ENCODE measurements around the gene TTYH1.

The TTYH1 gene

GRCh38 chr19:54428323-54429175 lies 13.3 kb downstream of the TTYH1 start:
- no peaks in the 10 kb centered on the region for H3K36me3 ChIP-seq (ENCODE audit: control insufficient read depth, insufficient read depth, low read length)
- TF ChIP-seq, protein P1, sequence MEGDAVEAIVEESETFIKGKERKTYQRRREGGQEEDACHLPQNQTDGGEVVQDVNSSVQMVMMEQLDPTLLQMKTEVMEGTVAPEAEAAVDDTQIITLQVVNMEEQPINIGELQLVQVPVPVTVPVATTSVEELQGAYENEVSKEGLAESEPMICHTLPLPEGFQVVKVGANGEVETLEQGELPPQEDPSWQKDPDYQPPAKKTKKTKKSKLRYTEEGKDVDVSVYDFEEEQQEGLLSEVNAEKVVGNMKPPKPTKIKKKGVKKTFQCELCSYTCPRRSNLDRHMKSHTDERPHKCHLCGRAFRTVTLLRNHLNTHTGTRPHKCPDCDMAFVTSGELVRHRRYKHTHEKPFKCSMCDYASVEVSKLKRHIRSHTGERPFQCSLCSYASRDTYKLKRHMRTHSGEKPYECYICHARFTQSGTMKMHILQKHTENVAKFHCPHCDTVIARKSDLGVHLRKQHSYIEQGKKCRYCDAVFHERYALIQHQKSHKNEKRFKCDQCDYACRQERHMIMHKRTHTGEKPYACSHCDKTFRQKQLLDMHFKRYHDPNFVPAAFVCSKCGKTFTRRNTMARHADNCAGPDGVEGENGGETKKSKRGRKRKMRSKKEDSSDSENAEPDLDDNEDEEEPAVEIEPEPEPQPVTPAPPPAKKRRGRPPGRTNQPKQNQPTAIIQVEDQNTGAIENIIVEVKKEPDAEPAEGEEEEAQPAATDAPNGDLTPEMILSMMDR (IDR thresholded peaks at IDR 0.05; ENCODE audit: insufficient read depth, low read length, poor library complexity, severe bottlenecking): no peak
- no peak overlapping the region for H3K4me3 ChIP-seq (replicated peaks; ENCODE audit: low read depth, low read length)
- H3K27me3 ChIP-seq (replicated peaks; ENCODE audit: control insufficient read depth, insufficient read depth, low read length): no peaks in the 10 kb centered on the region
- no peak for DNase-seq (ENCODE audit: extremely low read depth, insufficient read length)

DNA sequence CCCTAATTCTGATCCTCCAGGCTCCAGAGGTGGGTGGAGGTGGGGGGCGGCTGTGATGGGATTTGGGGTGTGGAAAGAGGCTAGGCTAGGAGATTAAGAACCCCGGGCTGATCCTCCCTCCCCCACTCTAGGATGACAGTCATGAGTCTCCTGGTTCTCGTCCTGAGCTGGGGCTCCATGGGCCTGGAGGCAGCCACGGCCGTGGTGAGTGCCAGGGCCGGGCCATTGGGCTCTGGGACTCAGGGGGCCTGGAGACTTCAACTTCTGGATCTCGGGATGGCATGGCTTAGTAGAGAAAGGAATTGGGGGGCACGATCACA lies 13.9 kb downstream of the TTYH1 start:
- H3K36me3 ChIP-seq (ENCODE audit: control insufficient read depth, insufficient read depth, low read length): no peaks in the 10 kb centered on the region
- TF ChIP-seq, protein P1 (IDR thresholded peaks at IDR 0.05; ENCODE audit: insufficient read depth, low read length, poor library complexity, severe bottlenecking): no peak
- no peak for DNase-seq (ENCODE audit: extremely low read depth, insufficient read length)
- no peak overlapping the region for H3K4me3 ChIP-seq (replicated peaks; ENCODE audit: low read depth, low read length)
- no peaks in the 10 kb centered on the region for H3K27me3 ChIP-seq (replicated peaks; ENCODE audit: control insufficient read depth, insufficient read depth, low read length)

DNA sequence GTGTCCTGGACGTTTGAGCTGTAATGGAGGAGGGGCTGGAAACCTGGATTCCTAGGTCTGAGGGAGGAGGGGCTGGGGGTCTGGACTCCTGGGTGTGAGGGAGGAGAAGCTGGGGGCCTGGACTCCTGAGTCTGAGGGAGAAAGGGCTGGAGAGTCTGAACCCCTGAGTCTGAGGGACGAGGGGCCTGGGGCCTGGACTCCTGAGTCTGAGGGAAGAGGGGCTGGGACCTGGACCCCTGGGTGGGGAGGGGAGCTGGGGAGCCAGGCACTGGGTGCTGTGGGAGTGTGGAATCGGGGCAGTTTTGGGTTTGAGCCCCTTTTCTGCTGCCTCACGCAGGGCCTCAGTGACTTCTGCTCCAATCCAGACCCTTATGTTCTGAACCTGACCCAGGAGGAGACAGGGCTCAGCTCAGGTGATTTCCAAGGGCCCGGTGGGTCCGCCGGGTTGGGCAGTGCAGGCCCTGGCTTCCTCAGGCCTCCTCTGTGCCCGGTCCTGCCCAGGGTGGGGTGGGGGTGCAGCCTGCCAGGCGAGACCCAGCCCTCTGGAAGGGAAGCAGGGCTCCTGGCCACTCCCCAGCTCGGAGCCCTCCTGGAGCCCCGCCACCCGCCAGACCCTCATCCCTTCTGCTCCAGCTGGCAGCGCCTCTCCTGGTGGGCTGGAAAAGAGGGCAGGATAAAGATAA lies 14.4 kb downstream of the TTYH1 start:
- H3K27me3 ChIP-seq (replicated peaks; ENCODE audit: control insufficient read depth, insufficient read depth, low read length): no peaks in the 10 kb centered on the region
- H3K4me3 ChIP-seq (replicated peaks; ENCODE audit: low read depth, low read length): no peak overlapping the region
- no peak for DNase-seq (ENCODE audit: extremely low read depth, insufficient read length)
- TF ChIP-seq, protein P1 (IDR thresholded peaks at IDR 0.05; ENCODE audit: insufficient read depth, low read length, poor library complexity, severe bottlenecking): no peak
- no peaks in the 10 kb centered on the region for H3K36me3 ChIP-seq (ENCODE audit: control insufficient read depth, insufficient read depth, low read length)

- Histone ChIP-seq H3K36me3 (ENCODE audit: control insufficient read depth, insufficient read depth, low read length) (no peaks in the 10 kb centered on the region), H3K4me3 (replicated peaks; ENCODE audit: low read depth, low read length) (peak overlapping the region; percentile 22; the same call in 1 of the 2 replicates), H3K27me3 (replicated peaks; ENCODE audit: control insufficient read depth, insufficient read depth, low read length) (no peaks in the 10 kb centered on the region)
- TF ChIP-seq, protein P1 (IDR thresholded peaks at IDR 0.05; ENCODE audit: insufficient read depth, low read length, poor library complexity, severe bottlenecking): no peak
- DNase-seq (ENCODE audit: extremely low read depth, insufficient read length): no peak
These were observed 15.3 kb downstream of the TTYH1 start for GRCh38 chr19:54430306-54431254.

DNA sequence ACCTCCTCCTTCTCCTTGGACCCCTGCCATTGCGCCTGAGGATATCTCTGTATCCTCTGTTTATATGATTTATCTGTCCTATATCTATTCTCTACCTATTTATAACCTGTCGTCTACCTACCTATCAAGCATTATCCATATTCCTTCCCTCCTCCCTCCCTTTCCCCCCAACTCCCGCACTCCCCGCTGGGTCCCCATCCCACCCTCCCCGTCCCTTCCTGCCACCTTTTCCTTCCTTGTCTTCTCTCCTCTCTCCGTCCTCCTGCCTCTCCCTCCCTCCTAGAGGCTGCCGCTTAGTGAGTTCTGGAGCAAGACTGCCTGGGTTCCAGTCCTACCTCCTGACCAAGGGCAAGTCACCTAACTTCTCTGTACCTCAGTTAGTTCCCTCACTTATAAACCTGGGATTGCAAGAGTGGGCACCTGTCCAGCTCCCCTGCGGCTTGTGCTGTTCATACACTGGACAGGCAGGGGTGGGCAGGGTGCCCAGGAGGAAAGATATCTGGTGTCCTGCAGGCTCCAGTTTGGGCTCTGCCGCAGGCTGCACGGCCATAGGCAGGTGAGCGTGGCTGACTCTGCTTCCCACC lies 16.1 kb downstream of the TTYH1 start:
- H3K4me3 ChIP-seq (replicated peaks; ENCODE audit: low read depth, low read length): no peak overlapping the region
- H3K27me3 ChIP-seq (replicated peaks; ENCODE audit: control insufficient read depth, insufficient read depth, low read length): no peaks in the 10 kb centered on the region
- DNase-seq (ENCODE audit: extremely low read depth, insufficient read length): no peak
- TF ChIP-seq, protein P1 (IDR thresholded peaks at IDR 0.05; ENCODE audit: insufficient read depth, low read length, poor library complexity, severe bottlenecking): no peak
- no peaks in the 10 kb centered on the region for H3K36me3 ChIP-seq (ENCODE audit: control insufficient read depth, insufficient read depth, low read length)
